HCT116 (cell line): ENCODE measurements around the gene SPRN. TPM values are rescaled to one million over a fixed set of nuclear protein-coding genes. Genes with fewer than 3 reads are reported as not detected.
"Not testable (repeated sequence)": the region's sequence is repeated elsewhere in the genome, so short reads cannot be mapped to it uniquely, and the experiment has no call there.

Source experiments
- ATAC-seq: fragments of 200-7000 bp; cut with Tn5 transposase; 2 replicates; pipeline ENCODE4 v1.9.1; 2020; ENCODE audit warnings: mild to moderate bottlenecking, moderate library complexity
- BruUV-seq: library from RNA; stranded (reverse); fragments of 400-500 nt; replicated peaks from 2 replicates; lab custom pipeline; 2021; lab: Mats Ljungman, UMichigan
- CTCF ChIA-PET: fragments of 300-600 bp; sonication (Branson Sonifier 250); formaldehyde crosslinking; loops from one replicate; lab custom pipeline; 2021; ENCODE audit warnings: antibody characterized with exemption; lab: Charles Lee
- POLR2A ChIA-PET: fragments of 300-600, 350-600 bp; sonication (Branson Sonifier 250); formaldehyde crosslinking; loops from one replicate; lab custom pipeline; 2021; ENCODE audit warnings: antibody characterized with exemption; lab: Charles Lee
- RAD21 ChIA-PET, 2 experiments: fragments of 300-600 bp; sonication (Branson Sonifier 250); formaldehyde crosslinking; loops; one replicate each; lab custom pipeline; 2023; ENCODE audit warnings: low total read pairs in 2 of 2; ENCODE audit not compliant: uncharacterized antibody in 2 of 2, unreplicated experiment in 2 of 2, low non-redundant PET in 1 of 2; lab: Charles Lee
- DNase-seq: peaks from one replicate; pipeline ENCODE4 v3.0.0-alpha.2; 2010; ENCODE audit warnings: low read depth, low spot score
- H2AFZ ChIP-seq: fragments of 200-600 bp; shearing (Covaris generic), sonication (generic); 2 replicates; pipeline ENCODE4 v1.6.1; 2017; ENCODE audit warnings: low read depth, mixed run types, mixed read lengths, antibody characterized with exemption, low read length; ENCODE audit not compliant: poor library complexity, severe bottlenecking
- H3K27ac ChIP-seq: 2 replicates; pipeline ENCODE4 v1.5.1; 2012; ENCODE audit warnings: low read depth, low read length
- H3K27me3 ChIP-seq: fragments of 200-600 bp; sonication (generic); 2 replicates; pipeline ENCODE4 v1.6.1; 2016; ENCODE audit warnings: mixed run types, low read length, mixed read lengths; ENCODE audit not compliant: insufficient read depth
- H3K36me3 ChIP-seq, 2 experiments: fragments of 200-500 bp in 1 of 2; fragments of 200-600 bp in 1 of 2; sonication (Bioruptor generic) in 1 of 2; sonication (generic) in 1 of 2; 2 replicates each; pipeline versions ENCODE4 v1.5.1 to v1.6.1; 2014 to 2016; ENCODE audit warnings: low read length in 2 of 2, inconsistent platforms in 1 of 2, mixed read lengths in 1 of 2, mixed run types in 1 of 2; ENCODE audit not compliant: insufficient read depth in 2 of 2, control insufficient read depth in 1 of 2
- H3K4me1 ChIP-seq, 2 experiments: fragments of 200-600 bp in 1 of 2; sonication (generic) in 1 of 2; 2 replicates each; pipeline versions ENCODE4 v1.5.1 to v1.6.1; 2012 to 2017; ENCODE audit warnings: low read length in 2 of 2, inconsistent platforms in 1 of 2, mild to moderate bottlenecking in 1 of 2, mixed read lengths in 1 of 2, mixed run types in 1 of 2, moderate library complexity in 1 of 2; ENCODE audit not compliant: insufficient read depth in 2 of 2, control insufficient read depth in 1 of 2
- H3K4me2 ChIP-seq: fragments of 200-600 bp; sonication (generic); 2 replicates; pipeline ENCODE4 v1.6.1; 2017; ENCODE audit warnings: mixed run types, low read length, mixed read lengths
- H3K4me3 ChIP-seq, 2 experiments: fragments of 200-600 bp in 1 of 2; sonication (generic) in 1 of 2; replicated peaks in 1 of 2; 2 replicates each; pipeline ENCODE4 v1.5.1; 2011 to 2016; ENCODE audit warnings: low read length in 2 of 2, control low read depth in 1 of 2, low read depth in 1 of 2, mild to moderate bottlenecking in 1 of 2, mixed read lengths in 1 of 2, mixed run types in 1 of 2
- H3K79me2 ChIP-seq: fragments of 200-600 bp; sonication (generic); 2 replicates; pipeline ENCODE4 v1.6.1; 2017; ENCODE audit warnings: mild to moderate bottlenecking, mixed run types, low read length, moderate library complexity, mixed read lengths; ENCODE audit not compliant: insufficient read depth
- H3K9ac ChIP-seq: fragments of 200-600 bp; sonication (generic); 2 replicates; pipeline ENCODE4 v1.6.1; 2016; ENCODE audit warnings: low read length, mixed read lengths
- H3K9me2 ChIP-seq: fragments of 200-600 bp; sonication (generic), shearing (Covaris generic); 2 replicates; pipeline ENCODE4 v1.6.1; 2017; ENCODE audit warnings: mixed run types, mild to moderate bottlenecking, moderate library complexity; ENCODE audit not compliant: insufficient read depth
- H3K9me3 ChIP-seq, 2 experiments: fragments of 200-500 bp in 1 of 2; fragments of 200-600 bp in 1 of 2; sonication (Bioruptor generic) in 1 of 2; sonication (generic) in 1 of 2; 2 replicates each; pipeline ENCODE4 v1.6.1; 2014 to 2017; ENCODE audit warnings: low read length in 2 of 2, mixed read lengths in 2 of 2, inconsistent platforms in 1 of 2, low read depth in 1 of 2, mild to moderate bottlenecking in 1 of 2, mixed run types in 1 of 2, moderate library complexity in 1 of 2; ENCODE audit not compliant: control insufficient read depth in 1 of 2, insufficient read depth in 1 of 2
- H4K20me1 ChIP-seq: fragments of 200-600 bp; sonication (generic), shearing (Covaris generic); 2 replicates; pipeline ENCODE4 v1.6.1; 2017; ENCODE audit warnings: mixed run types, mild to moderate bottlenecking, moderate library complexity; ENCODE audit not compliant: insufficient read depth
- CEBPB ChIP-seq: IDR thresholded peaks from 2 replicates; pipeline ENCODE4 v1.6.1; 2012; ENCODE audit warnings: low read depth
- ELF1 ChIP-seq: IDR thresholded peaks from 2 replicates; pipeline ENCODE4 v1.6.1; 2012; ENCODE audit warnings: low read depth, borderline replicate concordance
- FOSL1 ChIP-seq: IDR thresholded peaks from 2 replicates; pipeline ENCODE4 v1.6.1; 2012; ENCODE audit warnings: low read depth
- JUND ChIP-seq: IDR thresholded peaks from 2 replicates; pipeline ENCODE4 v1.6.1; 2012
- POLR2AphosphoS5 ChIP-seq: IDR thresholded peaks from 2 replicates; pipeline ENCODE4 v1.6.1; 2011; ENCODE audit warnings: mild to moderate bottlenecking, low read depth, low read length, moderate library complexity
- RAD21 ChIP-seq: IDR thresholded peaks from 2 replicates; pipeline ENCODE4 v1.6.1; 2012; ENCODE audit warnings: low read depth, mild to moderate bottlenecking
- SRF ChIP-seq: IDR thresholded peaks from 2 replicates; pipeline ENCODE4 v1.6.1; 2012; ENCODE audit warnings: low read depth
- YY1 ChIP-seq: IDR thresholded peaks from 2 replicates; pipeline ENCODE4 v1.6.1; 2011; ENCODE audit warnings: low read length, low read depth, moderate library complexity, mild to moderate bottlenecking; ENCODE audit not compliant: insufficient replicate concordance; ENCODE audit errors: extremely low read depth
- intact Hi-C: fragments of 100-400 bp; cut with micrococcal nuclease; formaldehyde crosslinking; loops from 2 replicates; pipeline ENCODE4 v1.10.0; 2022
- total RNA-seq: library from RNA; stranded (reverse); gene quantifications from one replicate; pipeline ENCODE4 v1.2.1, GENCODE V29; 2021; ENCODE audit not compliant: unreplicated experiment
- TF ChIP-seq, protein P1 (sequence below), 3 experiments: fragments of 200-600 bp in 1 of 3; sonication (generic) in 1 of 3; IDR thresholded peaks in 2 of 3; conservative IDR thresholded peaks in 1 of 3; 2 replicates each; pipeline ENCODE4 v1.5.1; 2012 to 2017; ENCODE audit warnings: low read depth in 2 of 3, low read length in 2 of 3, antibody characterized with exemption in 1 of 3, borderline replicate concordance in 1 of 3, control low read depth in 1 of 3, mild to moderate bottlenecking in 1 of 3, mixed read lengths in 1 of 3, mixed run types in 1 of 3, moderate library complexity in 1 of 3; ENCODE audit not compliant: insufficient read depth in 1 of 3
- TF ChIP-seq, protein P2 (sequence below): IDR thresholded peaks from 2 replicates; pipeline ENCODE4 v1.6.1; 2012
- TF ChIP-seq, protein P3 (sequence below): IDR thresholded peaks from 2 replicates; pipeline ENCODE4 v1.6.1; 2012

Gene SPRN
- total RNA-seq, 1 experiment from 2014 or later, result not detected

DNA sequence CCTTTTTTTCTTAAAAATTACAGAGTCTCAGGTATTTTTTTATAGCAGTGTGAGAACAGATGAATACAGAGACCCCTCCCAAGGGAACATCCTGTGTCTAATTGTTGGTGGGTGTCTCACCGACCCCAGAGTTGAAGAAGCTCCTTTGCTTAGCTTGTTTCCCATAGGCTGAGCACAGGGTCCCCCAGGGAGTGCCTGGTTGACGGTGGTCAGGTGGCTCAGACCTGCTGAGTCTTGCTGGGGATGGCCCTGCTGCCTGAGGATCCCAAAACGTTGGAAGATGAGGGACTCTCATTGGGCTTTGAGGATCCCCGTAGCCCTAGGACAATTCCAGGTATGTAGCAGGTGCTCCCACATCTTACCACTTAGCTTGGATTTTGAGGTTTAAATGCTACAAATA lies 48.8 kb upstream of the SPRN start:
- Histone ChIP-seq H3K4me1 (no peaks in the 10 kb centered on the region), H2AFZ (no peak overlapping the region), H3K9me3 (no peaks in the 10 kb centered on the region)
- RAD21 ChIA-PET, result no interaction called here
- POLR2A ChIA-PET, result no interaction called here
- no peak for TF ChIP-seq RAD21
- TF ChIP-seq, protein P1, sequence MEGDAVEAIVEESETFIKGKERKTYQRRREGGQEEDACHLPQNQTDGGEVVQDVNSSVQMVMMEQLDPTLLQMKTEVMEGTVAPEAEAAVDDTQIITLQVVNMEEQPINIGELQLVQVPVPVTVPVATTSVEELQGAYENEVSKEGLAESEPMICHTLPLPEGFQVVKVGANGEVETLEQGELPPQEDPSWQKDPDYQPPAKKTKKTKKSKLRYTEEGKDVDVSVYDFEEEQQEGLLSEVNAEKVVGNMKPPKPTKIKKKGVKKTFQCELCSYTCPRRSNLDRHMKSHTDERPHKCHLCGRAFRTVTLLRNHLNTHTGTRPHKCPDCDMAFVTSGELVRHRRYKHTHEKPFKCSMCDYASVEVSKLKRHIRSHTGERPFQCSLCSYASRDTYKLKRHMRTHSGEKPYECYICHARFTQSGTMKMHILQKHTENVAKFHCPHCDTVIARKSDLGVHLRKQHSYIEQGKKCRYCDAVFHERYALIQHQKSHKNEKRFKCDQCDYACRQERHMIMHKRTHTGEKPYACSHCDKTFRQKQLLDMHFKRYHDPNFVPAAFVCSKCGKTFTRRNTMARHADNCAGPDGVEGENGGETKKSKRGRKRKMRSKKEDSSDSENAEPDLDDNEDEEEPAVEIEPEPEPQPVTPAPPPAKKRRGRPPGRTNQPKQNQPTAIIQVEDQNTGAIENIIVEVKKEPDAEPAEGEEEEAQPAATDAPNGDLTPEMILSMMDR (IDR thresholded peaks at IDR 0.05 in 2 of 3, conservative IDR thresholded peaks at IDR 0.05 in 1 of 3; ENCODE audit: borderline replicate concordance in 1 of 3, insufficient read depth in 1 of 3, low read depth in 2 of 3, low read length in 2 of 3), result no peak
- TF ChIP-seq, all 23 proteins: peak for 0
- Histone ChIP-seq H3K36me3 (no peaks in the 10 kb centered on the region), H3K79me2 (no peaks in the 10 kb centered on the region), H3K4me3 (no peak overlapping the region), H3K4me2 (no peak overlapping the region), H3K9me2 (no peaks in the 10 kb centered on the region), H3K27ac (no peak overlapping the region), H4K20me1 (no peaks in the 10 kb centered on the region), H3K27me3 (no peaks in the 10 kb centered on the region), H3K9ac (no peak overlapping the region)
- intact Hi-C loops, result no loop called here
- ATAC-seq (no peak), DNase-seq (no peak)
- no TSS peak for BruUV-seq
- CTCF ChIA-PET, result no interaction called here

DNA sequence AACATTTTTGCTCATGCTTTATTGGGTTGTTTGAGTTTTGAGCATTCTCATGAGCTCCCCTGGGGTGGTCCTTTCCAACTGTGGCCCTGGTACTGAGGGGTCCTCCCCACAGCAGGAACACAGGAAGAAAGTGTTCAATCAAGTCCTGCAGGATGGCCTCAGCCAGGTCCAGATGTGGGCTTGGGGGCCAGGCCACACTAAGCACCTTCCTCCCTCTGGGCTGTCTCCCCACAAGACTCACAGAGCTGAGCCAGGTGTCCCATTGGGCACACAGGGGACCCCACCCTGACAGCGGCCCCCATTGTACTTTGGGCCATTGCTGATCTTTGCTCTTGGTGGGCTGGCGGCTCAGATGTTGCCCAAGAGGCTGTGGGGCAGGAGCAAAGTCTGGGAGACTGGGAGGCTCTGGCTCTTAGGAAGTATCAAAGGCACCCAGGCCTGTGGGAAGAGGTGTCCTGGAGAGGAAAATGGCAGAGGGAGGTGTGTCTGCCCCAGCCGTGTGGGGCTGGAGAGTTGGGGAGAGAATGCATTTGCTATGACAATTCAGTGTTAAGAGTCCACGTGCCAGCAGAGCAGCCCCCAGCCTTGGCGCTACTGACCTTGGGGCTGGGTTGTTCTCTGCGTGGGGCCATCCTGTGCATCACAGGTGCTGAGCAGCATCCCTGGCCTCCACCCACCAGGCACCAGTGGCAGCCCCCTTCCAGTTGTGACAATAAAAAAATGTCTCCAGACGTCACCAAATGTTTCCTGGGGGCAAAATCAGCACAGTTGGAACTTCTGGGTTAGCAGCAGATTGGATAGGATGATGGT lies 47.1 kb upstream of the SPRN start:
- TF ChIP-seq YY1 (no peak), SRF (no peak), FOSL1 (no peak), POLR2AphosphoS5 (no peak), CEBPB (no peak), ELF1 (no peak), JUND (no peak)
- TF ChIP-seq, protein P2, sequence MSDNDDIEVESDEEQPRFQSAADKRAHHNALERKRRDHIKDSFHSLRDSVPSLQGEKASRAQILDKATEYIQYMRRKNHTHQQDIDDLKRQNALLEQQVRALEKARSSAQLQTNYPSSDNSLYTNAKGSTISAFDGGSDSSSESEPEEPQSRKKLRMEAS, result no peak
- TF ChIP-seq, protein P3, sequence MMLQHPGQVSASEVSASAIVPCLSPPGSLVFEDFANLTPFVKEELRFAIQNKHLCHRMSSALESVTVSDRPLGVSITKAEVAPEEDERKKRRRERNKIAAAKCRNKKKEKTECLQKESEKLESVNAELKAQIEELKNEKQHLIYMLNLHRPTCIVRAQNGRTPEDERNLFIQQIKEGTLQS, result no peak
- no peak for ATAC-seq
- no peak overlapping the region for H3K27ac ChIP-seq
- DNase-seq, result no peak
- H3K9me3 ChIP-seq, result no peaks in the 10 kb centered on the region
- CTCF ChIA-PET, result no interaction called here
- no peaks in the 10 kb centered on the region for H3K36me3 ChIP-seq
- no peaks in the 10 kb centered on the region for H3K9me2 ChIP-seq
- intact Hi-C loops, result no loop called here
- POLR2A ChIA-PET, result no interaction called here
- BruUV-seq, result no TSS peak
- H3K4me1 ChIP-seq, result no peaks in the 10 kb centered on the region
- no peaks in the 10 kb centered on the region for H4K20me1 ChIP-seq
- H2AFZ ChIP-seq, result no peak overlapping the region
- H3K79me2 ChIP-seq, result no peaks in the 10 kb centered on the region
- H3K4me2 ChIP-seq, result no peak overlapping the region
- H3K4me3 ChIP-seq, result no peak overlapping the region
- H3K27me3 ChIP-seq, result no peaks in the 10 kb centered on the region
- RAD21 ChIA-PET, result no interaction called here
- no peak overlapping the region for H3K9ac ChIP-seq

DNA sequence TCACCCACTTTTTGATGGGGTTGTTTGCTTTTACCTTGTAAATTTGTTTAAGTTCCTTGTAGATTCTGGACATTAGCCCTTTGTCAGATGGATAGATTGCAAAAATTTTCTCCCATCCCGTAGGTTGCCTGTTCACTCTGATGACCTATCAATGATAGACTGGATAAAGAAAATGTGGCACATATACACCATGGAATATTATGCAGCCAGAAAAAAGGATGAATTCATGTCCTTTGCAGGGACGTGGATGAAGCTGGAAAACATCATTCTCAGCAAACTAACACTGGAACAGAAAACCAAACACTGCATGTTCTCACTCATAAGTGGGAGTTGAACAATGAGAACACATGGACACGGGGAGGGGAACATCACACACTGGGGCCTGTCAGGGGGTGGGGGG lies 44.8 kb upstream of the SPRN start:
- H3K4me2 ChIP-seq, H3K27me3 ChIP-seq, RAD21 ChIA-PET, H3K9ac ChIP-seq, H3K27ac ChIP-seq, CTCF ChIA-PET, H3K9me3 ChIP-seq, H3K79me2 ChIP-seq, H3K9me2 ChIP-seq, intact Hi-C loops, BruUV-seq, H2AFZ ChIP-seq, ATAC-seq, POLR2A ChIA-PET, H3K4me1 ChIP-seq, H3K36me3 ChIP-seq, H3K4me3 ChIP-seq, H4K20me1 ChIP-seq, DNase-seq: not testable (repeated sequence)
